Spleen (tissue), 11 donors: ENCODE data around the gene MS4A6A. TPM values are rescaled to one million over a fixed set of nuclear protein-coding genes. Genes with fewer than 3 reads are reported as not detected.

Experiments used
- DNase-seq: peaks from one replicate; pipeline ENCODE4 v3.0.0-alpha.2; 2020
- H3K27ac ChIP-seq, 8 donors: fragments of 200-600 bp; sonication (generic) in 7 of 8; 1 replicate in 4 of 8; 2 replicates in 4 of 8; pipeline versions ENCODE4 v1.5.0 to v1.8.0; 2016 to 2021; ENCODE audit warnings: inconsistent platforms in 4 of 8, mild to moderate bottlenecking in 4 of 8, moderate library complexity in 1 of 8
- H3K27me3 ChIP-seq, 7 donors: fragments of 200-600 bp; sonication (generic) in 6 of 7; replicated peaks in 1 of 7; 1 replicate in 4 of 7; 2 replicates in 3 of 7; pipeline versions ENCODE4 v1.5.0 to v1.8.0; 2016 to 2021; ENCODE audit warnings: inconsistent platforms in 3 of 7, mild to moderate bottlenecking in 1 of 7
- H3K36me3 ChIP-seq, 6 donors: fragments of 200-600 bp; sonication (generic) in 5 of 6; 1 replicate in 4 of 6; 2 replicates in 2 of 6; pipeline versions ENCODE4 v1.5.0 to v1.8.0; 2016 to 2021; ENCODE audit warnings: inconsistent platforms in 2 of 6
- H3K4me1 ChIP-seq, 6 donors: fragments of 200-600 bp; sonication (generic) in 5 of 6; 1 replicate in 3 of 6; 2 replicates in 3 of 6; pipeline versions ENCODE4 v1.5.0 to v1.8.0; 2016 to 2021; ENCODE audit warnings: inconsistent platforms in 3 of 6
- H3K4me3 ChIP-seq, 8 donors: fragments of 200-600 bp; sonication (generic) in 7 of 8; 1 replicate in 4 of 8; 2 replicates in 4 of 8; pipeline versions ENCODE4 v1.5.0 to v1.8.0; 2016 to 2021; ENCODE audit warnings: inconsistent platforms in 4 of 8, mild to moderate bottlenecking in 4 of 8, moderate library complexity in 2 of 8
- H3K9me3 ChIP-seq, 8 donors: fragments of 200-600 bp; sonication (generic) in 7 of 8; 1 replicate in 4 of 8; 2 replicates in 4 of 8; pipeline versions ENCODE4 v1.5.0 to v1.8.0; 2016 to 2021; ENCODE audit warnings: inconsistent platforms in 4 of 8
- CTCF ChIP-seq, 11 experiments: fragments of 200-600 bp in 7 of 11; fragments of 450-650 bp in 4 of 11; sonication (generic) in 4 of 11; IDR thresholded peaks in 8 of 11; conservative IDR thresholded peaks in 3 of 11; 1 replicate in 7 of 11; 2 replicates in 4 of 11; pipeline versions ENCODE4 v1.4.0 to v1.8.0; 2016 to 2021; ENCODE audit warnings: antibody characterized with exemption in 11 of 11, inconsistent platforms in 4 of 11, mild to moderate bottlenecking in 1 of 11
- POLR2A ChIP-seq, 3 donors: fragments of 450-650 bp; IDR thresholded peaks; one replicate each; pipeline ENCODE4 v1.5.1; 2017; ENCODE audit warnings: antibody characterized with exemption in 3 of 3, mild to moderate bottlenecking in 1 of 3
- POLR2AphosphoS5 ChIP-seq, 3 donors: sonication (generic); formaldehyde crosslinking; IDR thresholded peaks; one replicate each; pipeline ENCODE4 v1.5.1; 2017; ENCODE audit warnings: antibody characterized with exemption in 3 of 3
- WGBS, 5 donors: extraction: QIAGEN DNeasy Blood & Tissue Kit in 3 of 5; methylation state at CpG; one replicate each; pipeline versions ENCODE4 v1.1.5 to v1.1.7; 2013 to 2018; 5-methylcytosine and 5-hydroxymethylcytosine counted together
- intact Hi-C: fragments of 100-400 bp; cut with DNase I; formaldehyde crosslinking; loops from one replicate; pipeline ENCODE4 v1.15.0; 2023; ENCODE audit warnings: low total_unique reads
- microRNA-seq, 3 donors: library from miRNA; unstranded; fragments of <30 nt; microRNA quantifications; one replicate each; pipeline versions ENCODE4 to v1.1.0, GENCODE V29; 2019 to 2020
- polyA plus RNA-seq, 3 donors: library from polyadenylated mRNA; stranded (reverse); fragments of 200-250 nt; gene quantifications; one replicate each; pipeline ENCODE4 v1.2.1, GENCODE V29; 2013
- small RNA-seq, 4 donors: library from RNA; depleted of rRNA; stranded (forward); fragments of <200 nt; gene quantifications; one replicate each; pipeline ENCODE3, GENCODE V24; 2016
- total RNA-seq, 7 donors: library from RNA; depleted of rRNA in 3 of 7; stranded (reverse); fragments of >200 nt in 3 of 7; fragmentation: NEBNext Ultra II Directional in 4 of 7; extraction: Animal tissue kit (Norgen Biotek cat#: 25700) in 4 of 7; gene quantifications; one replicate each; pipeline versions ENCODE4 v1.1.0 to v1.2.1, GENCODE V29; 2016 to 2021
- donor health status: healthy with polysubstance abuse.
- donor health status: DM: no; HTN: no; CAD: no; lungs with moderate emphysema.
- donor health status: DM: no; HTN: no; CAD: no.
- donor health status: Bipolar disorder and iron deficiency.
- donor health status: healthy.
- donor health status: DM: no; HTN: no; CAD: no.
- donor health status: DM: yes; HTN: yes; CAD: no.

MS4A6A gene
- total and polyA plus RNA-seq, 10 donors: 109 to 560 (median 231) TPM

DNA sequence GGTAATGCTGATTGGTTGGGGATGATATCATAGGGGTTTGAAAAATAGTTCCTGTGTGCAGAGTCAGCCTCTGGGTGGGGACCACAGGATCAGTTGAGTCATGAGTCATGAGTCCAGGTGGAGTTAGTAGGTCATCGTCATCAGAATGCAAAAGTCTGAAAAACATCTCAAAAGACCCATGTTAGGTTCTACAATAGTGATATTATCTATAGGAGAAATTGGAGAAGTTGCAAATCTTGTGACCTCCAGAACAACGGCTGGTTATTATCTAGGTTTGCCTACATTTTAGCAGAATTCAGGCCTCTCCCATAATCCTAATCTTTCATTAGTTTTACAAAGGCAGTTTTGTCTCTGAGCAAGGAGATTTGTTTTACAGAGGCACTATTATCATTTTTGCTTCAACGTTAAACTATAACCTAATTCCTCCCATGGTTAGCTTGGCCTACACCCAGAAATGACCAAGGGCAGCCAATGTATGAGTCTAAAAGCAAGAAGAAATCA, 55.5 kb downstream of the MS4A6A start:
- H3K4me3 ChIP-seq: no peak overlapping the region
- no peak for DNase-seq
- no peaks in the 10 kb centered on the region for H3K27me3 ChIP-seq
- intact Hi-C loops: no loop called here
- no peak for TF ChIP-seq CTCF (IDR thresholded peaks at IDR 0.05 in 8 of 11, conservative IDR thresholded peaks at IDR 0.05 in 3 of 11)
- no peak for TF ChIP-seq POLR2A (IDR thresholded peaks at IDR 0.05)
- TF ChIP-seq POLR2AphosphoS5 (IDR thresholded peaks at IDR 0.05): no peak
- H3K4me1 ChIP-seq: peaks cover 0 to 10% (median 0%) of the 10 kb centered on the region in 6 donors
- H3K9me3 ChIP-seq: no peaks in the 10 kb centered on the region
- H3K36me3 ChIP-seq: no peaks in the 10 kb centered on the region
- 58 to 78% (median 69%) methylated on average over 3 of the region's 3 CpGs for WGBS, 5 donors
- H3K27ac ChIP-seq: no peak overlapping the region

DNA sequence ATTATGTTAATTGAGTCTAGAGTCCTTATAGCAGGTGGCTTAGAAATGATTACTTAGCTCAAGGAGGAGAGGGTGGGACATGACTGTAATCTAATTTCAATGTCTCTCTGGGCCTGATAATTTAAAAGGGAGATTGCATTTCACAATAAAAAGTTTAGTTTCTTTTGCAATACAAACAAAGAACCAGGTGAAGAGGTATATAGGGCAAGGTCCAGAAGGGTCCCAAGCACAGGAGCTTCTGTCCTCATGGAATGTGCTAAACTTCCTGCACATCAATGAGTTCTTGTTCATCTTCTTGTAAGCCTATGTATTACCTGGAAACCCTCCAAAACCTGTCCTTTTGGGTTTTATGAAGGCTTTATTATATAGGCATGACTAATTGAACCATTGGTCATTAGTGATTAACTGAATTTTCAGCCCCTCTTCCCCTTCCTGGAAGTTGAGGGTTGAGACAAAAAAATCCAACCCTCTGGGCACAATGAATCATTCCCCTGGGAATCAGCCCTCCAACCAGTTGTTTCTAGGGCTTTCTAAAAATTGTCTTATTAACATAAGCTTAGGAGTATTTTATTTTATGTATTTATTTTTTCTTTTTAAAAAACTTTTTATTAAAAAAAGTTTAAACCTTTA, 56.8 kb downstream of the MS4A6A start:
- Histone ChIP-seq H3K27ac (no peak overlapping the region), H3K4me3 (no peak overlapping the region), H3K27me3 (no peaks in the 10 kb centered on the region), H3K4me1 (peaks cover 0 to 10% (median 0%) of the 10 kb centered on the region in 6 donors), H3K36me3 (no peaks in the 10 kb centered on the region), H3K9me3 (no peaks in the 10 kb centered on the region)
- no peak for DNase-seq
- intact Hi-C loops: no loop called here
- TF ChIP-seq CTCF (IDR thresholded peaks at IDR 0.05 in 8 of 11, conservative IDR thresholded peaks at IDR 0.05 in 3 of 11) (no peak), POLR2AphosphoS5 (IDR thresholded peaks at IDR 0.05) (no peak), POLR2A (IDR thresholded peaks at IDR 0.05) (no peak)

DNA sequence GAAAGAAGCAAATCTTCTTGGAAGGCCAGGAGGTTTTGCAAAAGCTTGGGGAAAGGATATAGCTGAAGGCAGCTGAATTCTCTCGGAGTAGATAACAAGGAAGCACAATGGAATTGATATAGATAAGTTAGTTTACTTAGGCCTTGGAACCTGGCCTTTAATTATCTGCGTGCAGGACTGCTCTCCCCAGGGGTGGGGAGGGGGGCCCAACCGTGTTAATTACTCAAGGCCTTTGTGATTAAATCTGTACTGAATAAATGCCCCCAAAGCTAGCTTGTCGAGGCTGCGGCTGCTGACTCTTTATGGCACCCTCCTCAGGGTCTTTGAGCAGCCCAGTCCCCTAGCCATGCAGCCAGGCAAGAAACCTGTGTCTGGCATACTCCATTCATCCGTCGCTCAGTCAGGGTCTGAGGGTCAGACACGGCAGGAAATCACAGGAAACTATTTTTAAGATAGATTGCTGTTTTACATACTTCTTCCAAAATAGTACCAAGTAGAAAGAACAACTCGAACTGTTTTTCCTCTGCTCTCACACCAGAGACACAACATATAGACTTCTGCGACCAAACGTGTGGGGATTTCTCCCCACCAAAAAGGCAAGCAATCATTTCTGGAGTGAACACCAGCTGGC, 58.0 kb downstream of the MS4A6A start:
- TF ChIP-seq POLR2AphosphoS5 (IDR thresholded peaks at IDR 0.05) (no peak), CTCF (IDR thresholded peaks at IDR 0.05 in 8 of 11, conservative IDR thresholded peaks at IDR 0.05 in 3 of 11) (no peak), POLR2A (IDR thresholded peaks at IDR 0.05) (no peak)
- peaks cover 0 to 10% (median 0%) of the 10 kb centered on the region in 6 donors for H3K4me1 ChIP-seq
- intact Hi-C loops: no loop called here
- H3K27ac ChIP-seq: peak overlapping the region in 1 of 8 donors; percentile 4
- DNase-seq: no peak
- H3K36me3 ChIP-seq: no peaks in the 10 kb centered on the region
- no peaks in the 10 kb centered on the region for H3K9me3 ChIP-seq
- no peaks in the 10 kb centered on the region for H3K27me3 ChIP-seq
- WGBS, 5 donors: 43 to 53% (median 48%) methylated on average over 11 of the region's 11 CpGs
- no peak overlapping the region for H3K4me3 ChIP-seq

Small RNA genes lying within 50 kb of the gene (microRNA-seq; reads per million reads assigned to microRNA genes)
- gene MIR6503: 2.0 to 3.6 (median 2.8) reads per million in 3 donors

Small RNA genes lying within 50 kb of the gene (small RNA-seq; reads per million reads assigned to genes)
- gene MIR6503: 0.58 to 1.9 (median 1.3) reads per million in 4 donors

Other genes with a start within 250 kb of the MS4A6A start
- not detected for gene OOSP1, start 244.7 kb downstream of the MS4A6A start, total RNA-seq
- not detected for gene OOSP1, start 244.7 kb downstream of the MS4A6A start, polyA plus RNA-seq
- not detected for gene OOSP4A, start 219.1 kb downstream of the MS4A6A start, total RNA-seq
- gene OOSP4A, start 219.1 kb downstream of the MS4A6A start, polyA plus RNA-seq: not detected
- gene OOSP4B, start 165.9 kb downstream of the MS4A6A start, total RNA-seq: not detected
- not detected for gene OOSP4B, start 165.9 kb downstream of the MS4A6A start, polyA plus RNA-seq
- not detected for gene OOSP2, start 142.7 kb downstream of the MS4A6A start, total RNA-seq
- not detected for gene OOSP2, start 142.7 kb downstream of the MS4A6A start, polyA plus RNA-seq
- 10 to 100 TPM in 2 of 7 donors, 1 to 10 TPM in 5; 1.0 to 31.6 (median 6.1) TPM for gene MS4A3, start 126.4 kb downstream of the MS4A6A start, total RNA-seq
- 1 to 10 TPM in 1 of 3 donors, under 1 TPM in 2; 0.27 to 2.5 (median 0.61) TPM for gene MS4A3, start 126.4 kb downstream of the MS4A6A start, polyA plus RNA-seq
- gene MS4A2, start 94.4 kb downstream of the MS4A6A start, total RNA-seq: under 1 TPM in 4 of 7 donors, not detected in 3; 0.50 to 0.91 (median 0.69) TPM
- gene MS4A2, start 94.4 kb downstream of the MS4A6A start, polyA plus RNA-seq: under 1 TPM in 1 of 3 donors, not detected in 2; 0.03 TPM
- gene MS4A4E, start 60.1 kb upstream of the MS4A6A start, total RNA-seq: 10 to 100 TPM in 5 of 7 donors, 1 to 10 TPM in 2; 2.3 to 25.4 (median 13.7) TPM
- 1 to 10 TPM; 1.9 to 3.3 (median 3.2) TPM for gene MS4A4E, start 60.1 kb upstream of the MS4A6A start, polyA plus RNA-seq
- 100 to 1,000 TPM in 3 of 7 donors, 10 to 100 TPM in 4; 28.2 to 130 (median 85.5) TPM for gene MS4A4A, start 97.6 kb upstream of the MS4A6A start, total RNA-seq
- 10 to 100 TPM; 24.3 to 48.7 (median 26.1) TPM for gene MS4A4A, start 97.6 kb upstream of the MS4A6A start, polyA plus RNA-seq
- 100 to 1,000 TPM in 1 of 7 donors, 1 to 10 TPM in 4, under 1 TPM in 1, not detected in 1; 0.95 to 128 (median 4.7) TPM for gene MS4A6E, start 144.2 kb upstream of the MS4A6A start, total RNA-seq
- gene MS4A6E, start 144.2 kb upstream of the MS4A6A start, polyA plus RNA-seq: 10 to 100 TPM in 1 of 3 donors, 1 to 10 TPM in 1, under 1 TPM in 1; 0.65 to 10.5 (median 7.2) TPM
- 100 to 1,000 TPM; 246 to 652 (median 397) TPM for gene MS4A7, start 195.4 kb upstream of the MS4A6A start, total RNA-seq
- 10 to 100 TPM; 41.8 to 91.3 (median 78.7) TPM for gene MS4A7, start 195.4 kb upstream of the MS4A6A start, polyA plus RNA-seq
- 10 to 100 TPM in 2 of 7 donors, 1 to 10 TPM in 5; 2.6 to 18.0 (median 6.3) TPM for gene MS4A14, start 213.4 kb upstream of the MS4A6A start, total RNA-seq
- 1 to 10 TPM; 1.0 to 5.3 (median 2.4) TPM for gene MS4A14, start 213.4 kb upstream of the MS4A6A start, polyA plus RNA-seq
- not detected for gene MS4A5, start 246.5 kb upstream of the MS4A6A start, total RNA-seq
- not detected for gene MS4A5, start 246.5 kb upstream of the MS4A6A start, polyA plus RNA-seq